K562 (cell line): Measurements from ENCODE around the gene TRAPPC12. TPM values are rescaled to one million over a fixed set of nuclear protein-coding genes. Genes with fewer than 3 reads are reported as not detected.

Experiments used
- BDP1 ChIP-seq: IDR thresholded peaks from 3 replicates; pipeline ENCODE4 v1.6.1; 2011; ENCODE audit not compliant: insufficient read length, insufficient read depth
- CBFB ChIP-seq: sonication (generic); formaldehyde crosslinking; IDR thresholded peaks from 2 replicates; pipeline ENCODE4 v1.4.0; 2020; ENCODE audit warnings: mild to moderate bottlenecking, missing genetic modification reagents
- EGR1 ChIP-seq: fragments of 450-650 bp; conservative IDR thresholded peaks from 2 replicates; pipeline ENCODE4 v1.6.1; 2017; ENCODE audit warnings: mild to moderate bottlenecking
- ETV6 ChIP-seq, 3 experiments: fragments of 150-350 bp in 1 of 3; sonication (generic) in 1 of 3; formaldehyde crosslinking in 1 of 3; IDR thresholded peaks; 2 replicates each; pipeline versions ENCODE4 v1.6.1 to v1.8.0; 2014 to 2022; ENCODE audit warnings: borderline replicate concordance in 2 of 3, low read depth in 2 of 3, antibody characterized with exemption in 1 of 3, low read length in 1 of 3, mild to moderate bottlenecking in 1 of 3, missing genetic modification reagents in 1 of 3
- EZH2 ChIP-seq: IDR thresholded peaks from 2 replicates; pipeline ENCODE4 v1.6.1; 2012; ENCODE audit warnings: low read depth, mild to moderate bottlenecking, inconsistent platforms, low read length, borderline replicate concordance
- FIP1L1 ChIP-seq: fragments of 200-400 bp; formaldehyde crosslinking; IDR thresholded peaks from 2 replicates; pipeline ENCODE4 v1.6.1; 2018; ENCODE audit warnings: mild to moderate bottlenecking, low read depth, low read length; ENCODE audit not compliant: poor library complexity, severe bottlenecking
- FOXA3 ChIP-seq, 2 experiments: fragments of 450-650 bp in 1 of 2; sonication (generic) in 1 of 2; formaldehyde crosslinking; IDR thresholded peaks in 1 of 2; conservative IDR thresholded peaks in 1 of 2; 2 replicates each; pipeline versions ENCODE4 v1.4.0 to v1.8.0; 2020 to 2022; ENCODE audit warnings: mild to moderate bottlenecking in 2 of 2, missing genetic modification reagents in 1 of 2
- FOXM1 ChIP-seq, 2 experiments: fragments of 450-650 bp in 1 of 2; sonication (generic) in 1 of 2; formaldehyde crosslinking in 1 of 2; IDR thresholded peaks; 2 replicates each; pipeline versions ENCODE4 v1.6.1 to v1.9.0; 2017 to 2022; ENCODE audit warnings: low read depth in 2 of 2, mild to moderate bottlenecking in 2 of 2, missing genetic modification reagents in 1 of 2, moderate library complexity in 1 of 2
- KAT7 ChIP-seq: sonication (generic); formaldehyde crosslinking; IDR thresholded peaks from 2 replicates; pipeline ENCODE4 v1.8.0; 2022; ENCODE audit warnings: missing genetic modification reagents, mild to moderate bottlenecking, borderline replicate concordance
- NR2F6 ChIP-seq: fragments of 450-650 bp; formaldehyde crosslinking; IDR thresholded peaks from 2 replicates; pipeline ENCODE4 v1.4.0; 2020; ENCODE audit warnings: mild to moderate bottlenecking
- TBP ChIP-seq: optimal IDR thresholded peaks from 2 replicates; pipeline ENCODE3; 2011; ENCODE audit warnings: low read depth, low read length, improper control_type of control experiment
- ZBTB17 ChIP-seq: fragments of 450-650 bp; formaldehyde crosslinking; IDR thresholded peaks from 2 replicates; pipeline ENCODE4 v1.4.0; 2020; ENCODE audit warnings: mild to moderate bottlenecking
- ZNF717 ChIP-seq: fragments of 250-450 bp; sonication (Bioruptor Pico); IDR thresholded peaks from 2 replicates; pipeline ENCODE4 v1.5.0; 2021
- ZNF75A ChIP-seq: fragments of 450-650 bp; formaldehyde crosslinking; IDR thresholded peaks from 2 replicates; pipeline ENCODE4 v1.4.0; 2020; ENCODE audit warnings: mild to moderate bottlenecking
- polyA plus RNA-seq, 8 experiments: library from polyadenylated mRNA; depleted of rRNA in 4 of 8; stranded (reverse) in 5 of 8; unstranded in 3 of 8; fragments of >200 nt; fragmentation: Nextera tagmentation in 2 of 8; fragmentation: Illumina TruSeq in 1 of 8; extraction: Ambion mirVana in 2 of 8; extraction: Trizol in 1 of 8; gene quantifications; 2 replicates each; pipeline versions ENCODE4 v1.2.1 to v1.2.3, GENCODE V29; 2011 to 2014; ENCODE audit warnings: inconsistent platforms in 1 of 8, missing spikeins in 1 of 8
- total RNA-seq, 7 experiments: library from RNA; depleted of rRNA in 6 of 7; stranded (reverse); fragments of >200 nt in 6 of 7; fragmentation: Illumina TruSeq in 2 of 7; extraction: Trizol in 2 of 7; gene quantifications; 2 replicates each; pipeline versions ENCODE4 v1.2.1 to v1.2.3, GENCODE V29; 2011 to 2021; ENCODE audit warnings: low replicate concordance in 1 of 7
- TF ChIP-seq, protein P1 (sequence below): fragments of 450-650 bp; IDR thresholded peaks from 2 replicates; pipeline ENCODE4 v1.6.1; 2018; ENCODE audit warnings: mild to moderate bottlenecking, low read depth; ENCODE audit not compliant: partially characterized antibody
- TF ChIP-seq, protein P2 (sequence below): sonication (generic); formaldehyde crosslinking; IDR thresholded peaks from 2 replicates; pipeline ENCODE4 v1.8.1; 2023; ENCODE audit warnings: mild to moderate bottlenecking, missing genetic modification reagents, moderate library complexity
- TF ChIP-seq, protein P3 (sequence below): fragments of 250-450 bp; sonication (Bioruptor Pico); IDR thresholded peaks from 2 replicates; pipeline ENCODE4 v1.4.0; 2020; ENCODE audit warnings: mild to moderate bottlenecking, moderate library complexity
- TF ChIP-seq, protein P4 (sequence below): fragments of 450-650 bp; IDR thresholded peaks from 2 replicates; pipeline ENCODE4 v1.6.1; 2016; ENCODE audit warnings: mild to moderate bottlenecking

The TRAPPC12 gene
- total and polyA plus RNA-seq, 9 of the 15 experiments (the other 6 are each of a cell fraction or from before 2014, with no cell fraction given) = 8.0 to 75.2 (median 39.1) TPM

DNA sequence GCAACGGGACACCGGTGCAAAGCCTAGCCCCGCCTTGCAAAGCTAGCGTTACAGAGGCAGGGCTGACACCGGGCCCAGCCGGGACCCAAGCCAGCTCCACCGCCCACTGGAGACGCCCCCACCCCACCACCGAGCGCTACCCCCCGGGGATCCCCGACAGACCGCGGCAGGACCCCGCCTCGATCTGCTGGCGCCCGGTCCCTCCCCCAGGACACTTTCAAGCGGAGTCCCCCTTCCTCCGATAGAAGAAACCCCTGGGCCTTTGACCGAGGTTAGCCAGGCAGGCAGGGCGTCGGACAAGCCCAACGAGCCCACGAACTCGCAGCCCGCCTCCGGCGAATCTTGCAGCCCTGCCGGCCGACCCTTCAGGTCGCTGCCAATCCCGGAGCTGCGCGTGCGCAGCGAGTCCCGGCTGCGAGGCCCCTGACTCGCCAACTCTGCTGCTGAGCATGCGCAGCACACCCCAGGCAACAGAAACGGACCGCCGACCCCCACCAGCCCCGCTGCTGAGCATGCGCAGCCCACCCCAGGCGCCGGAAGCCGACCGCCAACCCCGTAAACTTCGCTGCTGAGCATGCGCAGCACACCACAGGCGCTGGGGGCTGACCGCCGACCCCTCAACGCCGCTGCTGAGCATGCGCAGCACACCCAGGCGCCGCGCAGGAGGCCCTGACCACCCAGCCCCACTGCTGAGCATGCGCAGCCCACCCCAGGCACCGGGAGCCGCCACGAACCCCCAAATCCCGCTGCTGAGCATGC is 139.2 kb downstream of the TRAPPC12 start (continued):
- TF ChIP-seq, protein P1, sequence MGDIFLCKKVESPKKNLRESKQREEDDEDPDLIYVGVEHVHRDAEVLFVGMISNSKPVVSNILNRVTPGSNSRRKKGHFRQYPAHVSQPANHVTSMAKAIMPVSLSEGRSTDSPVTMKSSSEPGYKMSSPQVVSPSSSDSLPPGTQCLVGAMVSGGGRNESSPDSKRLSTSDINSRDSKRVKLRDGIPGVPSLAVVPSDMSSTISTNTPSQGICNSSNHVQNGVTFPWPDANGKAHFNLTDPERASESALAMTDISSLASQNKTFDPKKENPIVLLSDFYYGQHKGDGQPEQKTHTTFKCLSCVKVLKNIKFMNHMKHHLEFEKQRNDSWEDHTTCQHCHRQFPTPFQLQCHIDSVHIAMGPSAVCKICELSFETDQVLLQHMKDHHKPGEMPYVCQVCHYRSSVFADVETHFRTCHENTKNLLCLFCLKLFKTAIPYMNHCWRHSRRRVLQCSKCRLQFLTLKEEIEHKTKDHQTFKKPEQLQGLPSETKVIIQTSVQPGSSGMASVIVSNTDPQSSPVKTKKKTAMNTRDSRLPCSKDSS = no peak
- TF ChIP-seq FOXA3 (CRISPR knock-in tag; conservative IDR thresholded peaks at IDR 0.05 in 1 of 2, IDR thresholded peaks at IDR 0.05 in 1 of 2) (peak in 1 of 2 experiments; percentile 48; a peak in 1 of 4 replicates), EZH2 (no peak), FOXM1 (IDR thresholded peaks at IDR 0.05; ENCODE audit: low read depth) (no peak), FOXM1 (CRISPR knock-in tag; IDR thresholded peaks at IDR 0.05; ENCODE audit: low read depth) (no peak), ZBTB17 (CRISPR knock-in tag) (peak; percentile 92), KAT7 (CRISPR knock-in tag) (no peak), ZNF717 (CRISPR knock-in tag) (no peak), NR2F6 (CRISPR knock-in tag) (no peak), ETV6 (IDR thresholded peaks at IDR 0.05; ENCODE audit: borderline replicate concordance in 1 of 2, low read depth in 2 of 2, low read length in 1 of 2) (no peak), ETV6 (CRISPR knock-in tag; IDR thresholded peaks at IDR 0.05; ENCODE audit: borderline replicate concordance) (no peak), FIP1L1 (peak; percentile 95), CBFB (no peak), ZNF75A (CRISPR knock-in tag) (peak; percentile 44; the same call in 1 of the 2 replicates), BDP1 (no peak), EGR1 (peak; percentile 47), TBP (peak; percentile 63)
- TF ChIP-seq, protein P2, sequence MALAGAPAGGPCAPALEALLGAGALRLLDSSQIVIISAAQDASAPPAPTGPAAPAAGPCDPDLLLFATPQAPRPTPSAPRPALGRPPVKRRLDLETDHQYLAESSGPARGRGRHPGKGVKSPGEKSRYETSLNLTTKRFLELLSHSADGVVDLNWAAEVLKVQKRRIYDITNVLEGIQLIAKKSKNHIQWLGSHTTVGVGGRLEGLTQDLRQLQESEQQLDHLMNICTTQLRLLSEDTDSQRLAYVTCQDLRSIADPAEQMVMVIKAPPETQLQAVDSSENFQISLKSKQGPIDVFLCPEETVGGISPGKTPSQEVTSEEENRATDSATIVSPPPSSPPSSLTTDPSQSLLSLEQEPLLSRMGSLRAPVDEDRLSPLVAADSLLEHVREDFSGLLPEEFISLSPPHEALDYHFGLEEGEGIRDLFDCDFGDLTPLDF (CRISPR knock-in tag) = no peak
- TF ChIP-seq, protein P3, sequence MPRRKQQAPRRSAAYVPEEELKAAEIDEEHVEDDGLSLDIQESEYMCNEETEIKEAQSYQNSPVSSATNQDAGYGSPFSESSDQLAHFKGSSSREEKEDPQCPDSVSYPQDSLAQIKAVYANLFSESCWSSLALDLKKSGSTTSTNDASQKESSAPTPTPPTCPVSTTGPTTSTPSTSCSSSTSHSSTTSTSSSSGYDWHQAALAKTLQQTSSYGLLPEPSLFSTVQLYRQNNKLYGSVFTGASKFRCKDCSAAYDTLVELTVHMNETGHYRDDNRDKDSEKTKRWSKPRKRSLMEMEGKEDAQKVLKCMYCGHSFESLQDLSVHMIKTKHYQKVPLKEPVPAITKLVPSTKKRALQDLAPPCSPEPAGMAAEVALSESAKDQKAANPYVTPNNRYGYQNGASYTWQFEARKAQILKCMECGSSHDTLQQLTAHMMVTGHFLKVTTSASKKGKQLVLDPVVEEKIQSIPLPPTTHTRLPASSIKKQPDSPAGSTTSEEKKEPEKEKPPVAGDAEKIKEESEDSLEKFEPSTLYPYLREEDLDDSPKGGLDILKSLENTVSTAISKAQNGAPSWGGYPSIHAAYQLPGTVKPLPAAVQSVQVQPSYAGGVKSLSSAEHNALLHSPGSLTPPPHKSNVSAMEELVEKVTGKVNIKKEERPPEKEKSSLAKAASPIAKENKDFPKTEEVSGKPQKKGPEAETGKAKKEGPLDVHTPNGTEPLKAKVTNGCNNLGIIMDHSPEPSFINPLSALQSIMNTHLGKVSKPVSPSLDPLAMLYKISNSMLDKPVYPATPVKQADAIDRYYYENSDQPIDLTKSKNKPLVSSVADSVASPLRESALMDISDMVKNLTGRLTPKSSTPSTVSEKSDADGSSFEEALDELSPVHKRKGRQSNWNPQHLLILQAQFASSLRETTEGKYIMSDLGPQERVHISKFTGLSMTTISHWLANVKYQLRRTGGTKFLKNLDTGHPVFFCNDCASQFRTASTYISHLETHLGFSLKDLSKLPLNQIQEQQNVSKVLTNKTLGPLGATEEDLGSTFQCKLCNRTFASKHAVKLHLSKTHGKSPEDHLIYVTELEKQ (CRISPR knock-in tag) = no peak
- TF ChIP-seq, protein P4, sequence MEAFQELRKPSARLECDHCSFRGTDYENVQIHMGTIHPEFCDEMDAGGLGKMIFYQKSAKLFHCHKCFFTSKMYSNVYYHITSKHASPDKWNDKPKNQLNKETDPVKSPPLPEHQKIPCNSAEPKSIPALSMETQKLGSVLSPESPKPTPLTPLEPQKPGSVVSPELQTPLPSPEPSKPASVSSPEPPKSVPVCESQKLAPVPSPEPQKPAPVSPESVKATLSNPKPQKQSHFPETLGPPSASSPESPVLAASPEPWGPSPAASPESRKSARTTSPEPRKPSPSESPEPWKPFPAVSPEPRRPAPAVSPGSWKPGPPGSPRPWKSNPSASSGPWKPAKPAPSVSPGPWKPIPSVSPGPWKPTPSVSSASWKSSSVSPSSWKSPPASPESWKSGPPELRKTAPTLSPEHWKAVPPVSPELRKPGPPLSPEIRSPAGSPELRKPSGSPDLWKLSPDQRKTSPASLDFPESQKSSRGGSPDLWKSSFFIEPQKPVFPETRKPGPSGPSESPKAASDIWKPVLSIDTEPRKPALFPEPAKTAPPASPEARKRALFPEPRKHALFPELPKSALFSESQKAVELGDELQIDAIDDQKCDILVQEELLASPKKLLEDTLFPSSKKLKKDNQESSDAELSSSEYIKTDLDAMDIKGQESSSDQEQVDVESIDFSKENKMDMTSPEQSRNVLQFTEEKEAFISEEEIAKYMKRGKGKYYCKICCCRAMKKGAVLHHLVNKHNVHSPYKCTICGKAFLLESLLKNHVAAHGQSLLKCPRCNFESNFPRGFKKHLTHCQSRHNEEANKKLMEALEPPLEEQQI = no peak
